Measurements from ENCODE around the gene CERS6. TPM values are rescaled to one million over a fixed set of nuclear protein-coding genes. Genes with fewer than 3 reads are reported as not detected.
A peak's percentile ranks its signal among the peaks of the same experiment; 100 is the strongest.

Gene CERS6
- total and polyA plus RNA-seq, 2 of the 8 experiments (the other 6 are each of a cell fraction or from before 2014, with no cell fraction given) = 6.8 to 28.2 TPM

DNA sequence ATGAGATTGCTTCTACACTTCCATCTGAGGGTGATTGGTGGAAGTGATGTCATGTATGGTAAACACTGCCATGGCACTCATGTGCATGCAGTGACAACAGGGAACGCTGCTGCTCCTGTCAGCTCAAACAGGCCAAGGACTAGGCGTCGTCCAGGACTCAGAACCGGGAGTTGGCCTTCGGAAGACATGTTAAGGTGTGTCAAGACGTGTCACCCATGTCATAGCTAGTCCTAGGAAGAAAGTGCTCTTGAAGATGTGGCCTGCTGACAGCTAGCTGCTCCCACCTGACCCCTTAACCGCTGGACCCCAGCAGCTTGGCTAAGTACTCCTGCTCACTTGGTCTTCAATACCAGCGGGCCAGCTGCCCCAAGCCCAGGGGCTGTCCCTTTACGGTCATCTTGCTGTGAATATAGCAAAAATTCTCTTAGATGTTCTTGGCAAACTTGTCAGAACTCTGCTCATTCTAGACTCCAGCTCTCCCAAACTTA, 340.1 kb downstream of the CERS6 start:
- 0 out of 2 replicates have a peak overlapping the region, but pooled peaks have one; percentile 48 for H2BK15ac ChIP-seq (ENCODE audit: low read length)
- peak overlapping the region; percentile 63 for H4K5ac ChIP-seq (ENCODE audit: insufficient read length, low read depth, low read length)
- FAIRE-seq = no peak
- POLR2A ChIA-PET (ENCODE audit: partially characterized antibody) = no interaction called here
- no peaks in the 10 kb centered on the region for H3K79me1 ChIP-seq (ENCODE audit: low read depth, low read length)
- H2BK120ac ChIP-seq (replicated peaks; ENCODE audit: low read depth, low read length) = no peak overlapping the region
- no peak overlapping the region for H3K9ac ChIP-seq (replicated peaks in 1 of 4; ENCODE audit: extremely low read depth in 1 of 4, low read depth in 3 of 4, low read length in 3 of 4)
- no peak overlapping the region for H2AFZ ChIP-seq (ENCODE audit: low read length)
- H3K56ac ChIP-seq (replicated peaks; ENCODE audit: insufficient read length, low read depth, low read length) = no peak overlapping the region
- WGBS, 2 experiments (ENCODE audit: extremely low coverage in 1 of 2, insufficient coverage in 1 of 2, insufficient read length in 1 of 2, insufficient replicate concordance in 2 of 2, low coverage in 1 of 2, low lambda C conversion rate in 2 of 2, missing lambda C conversion rate in 1 of 2) = 89% methylated on average over 9 of the region's 9 CpGs; no CpG with 5 or more reads in 1 of the 2 experiments
- no peak overlapping the region for H3K27ac ChIP-seq (ENCODE audit: low read depth, low read length)
- no peak overlapping the region for H2BK20ac ChIP-seq (ENCODE audit: low read length)
- peak overlapping the region; percentile 54 for H4K91ac ChIP-seq (replicated peaks; ENCODE audit: insufficient read length, low read length)
- no peaks in the 10 kb centered on the region for H3K79me2 ChIP-seq (ENCODE audit: control insufficient read depth in 1 of 2, insufficient read depth in 2 of 2, low read length in 2 of 2)
- 0 out of 2 replicates have a peak overlapping the region, but pooled peaks have one; percentile 18 for H2BK12ac ChIP-seq (ENCODE audit: low read depth, low read length)
- DNase-seq (ENCODE audit: low read depth in 1 of 2, low spot score in 2 of 2) = no peak
- H2BK5ac ChIP-seq (ENCODE audit: low read depth, low read length) = no peak overlapping the region
- H4K8ac ChIP-seq (ENCODE audit: extremely low read depth, insufficient read depth, low read length) = no peak overlapping the region
- no peaks in the 10 kb centered on the region for H3K36me3 ChIP-seq (ENCODE audit: control insufficient read depth in 2 of 4, insufficient read depth in 4 of 4, low read length in 3 of 4)
- no peaks in the 10 kb centered on the region for H3K23me2 ChIP-seq (ENCODE audit: low read depth, low read length)
- no peaks in the 10 kb centered on the region for H4K20me1 ChIP-seq (replicated peaks in 1 of 2; ENCODE audit: control insufficient read depth in 1 of 2, insufficient read depth in 2 of 2, low read length in 2 of 2)
- no peak overlapping the region for H3K14ac ChIP-seq (ENCODE audit: insufficient read length)
- CTCF ChIA-PET (ENCODE audit: partially characterized antibody) = interaction anchor here (0.8 to 3.3 kb wide), 3 partner anchors 20 to 451 kb away, joined by 3 to 14 read pairs (median 3); no protein-coding TSS in a partner anchor
- no peak overlapping the region for H3K23ac ChIP-seq (ENCODE audit: insufficient read length)
- no peaks in the 10 kb centered on the region for H3K27me3 ChIP-seq (replicated peaks in 1 of 4; ENCODE audit: control insufficient read depth in 3 of 4, extremely low read depth in 1 of 4, insufficient read depth in 3 of 4, low read length in 3 of 4)
- H3K4ac ChIP-seq (replicated peaks; ENCODE audit: insufficient read length, low read depth, low read length) = no peak overlapping the region
- H3K4me2 ChIP-seq (ENCODE audit: insufficient read depth in 1 of 2, low read depth in 2 of 2, low read length in 2 of 2) = no peak overlapping the region
- H3K18ac ChIP-seq (ENCODE audit: extremely low read depth, low read length) = no peak overlapping the region
- H3K9me3 ChIP-seq (ENCODE audit: insufficient read depth in 2 of 2, low read depth in 1 of 2, low read length in 1 of 2) = no peaks in the 10 kb centered on the region
- H3K4me3 ChIP-seq (ENCODE audit: extremely low read depth in 1 of 4, insufficient read depth in 2 of 4, low read depth in 3 of 4, low read length in 4 of 4) = no peak overlapping the region
- H3K4me1 ChIP-seq (replicated peaks in 1 of 4; ENCODE audit: control insufficient read depth in 3 of 4, insufficient read depth in 4 of 4, low read length in 3 of 4) = peaks cover 4 to 14% (median 10%) of the 10 kb centered on the region in 4 experiments; a peak in 5 of 7 replicates
- no peak overlapping the region for H2AK5ac ChIP-seq (ENCODE audit: low read depth, low read length)
- TF ChIP-seq TAF7 (optimal IDR thresholded peaks at IDR 0.05; ENCODE audit: borderline replicate concordance, low read depth, low read length) (no peak), SP2 (IDR thresholded peaks at IDR 0.05; ENCODE audit: low read length) (no peak), CBX5 (IDR thresholded peaks at IDR 0.05; ENCODE audit: low read depth, low read length) (no peak), KDM4A (IDR thresholded peaks at IDR 0.05; ENCODE audit: low read depth, low read length, severe bottlenecking) (no peak), CHD1 (IDR thresholded peaks at IDR 0.05; ENCODE audit: low read depth, low read length) (no peak), YY1 (IDR thresholded peaks at IDR 0.05; ENCODE audit: low read depth, low read length) (no peak), TEAD4 (IDR thresholded peaks at IDR 0.05; ENCODE audit: low read depth, low read length) (no peak), BRCA1 (IDR thresholded peaks at IDR 0.05; ENCODE audit: low read depth, low read length) (no peak), CEBPB (IDR thresholded peaks at IDR 0.05; ENCODE audit: low read depth, low read length) (no peak), TCF12 (IDR thresholded peaks at IDR 0.05; ENCODE audit: low read depth, low read length) (no peak), CHD2 (IDR thresholded peaks at IDR 0.05; ENCODE audit: low read length) (no peak)
- TF ChIP-seq, protein P1, sequence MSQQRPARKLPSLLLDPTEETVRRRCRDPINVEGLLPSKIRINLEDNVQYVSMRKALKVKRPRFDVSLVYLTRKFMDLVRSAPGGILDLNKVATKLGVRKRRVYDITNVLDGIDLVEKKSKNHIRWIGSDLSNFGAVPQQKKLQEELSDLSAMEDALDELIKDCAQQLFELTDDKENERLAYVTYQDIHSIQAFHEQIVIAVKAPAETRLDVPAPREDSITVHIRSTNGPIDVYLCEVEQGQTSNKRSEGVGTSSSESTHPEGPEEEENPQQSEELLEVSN (IDR thresholded peaks at IDR 0.05) = no peak
- TF ChIP-seq, protein P2, sequence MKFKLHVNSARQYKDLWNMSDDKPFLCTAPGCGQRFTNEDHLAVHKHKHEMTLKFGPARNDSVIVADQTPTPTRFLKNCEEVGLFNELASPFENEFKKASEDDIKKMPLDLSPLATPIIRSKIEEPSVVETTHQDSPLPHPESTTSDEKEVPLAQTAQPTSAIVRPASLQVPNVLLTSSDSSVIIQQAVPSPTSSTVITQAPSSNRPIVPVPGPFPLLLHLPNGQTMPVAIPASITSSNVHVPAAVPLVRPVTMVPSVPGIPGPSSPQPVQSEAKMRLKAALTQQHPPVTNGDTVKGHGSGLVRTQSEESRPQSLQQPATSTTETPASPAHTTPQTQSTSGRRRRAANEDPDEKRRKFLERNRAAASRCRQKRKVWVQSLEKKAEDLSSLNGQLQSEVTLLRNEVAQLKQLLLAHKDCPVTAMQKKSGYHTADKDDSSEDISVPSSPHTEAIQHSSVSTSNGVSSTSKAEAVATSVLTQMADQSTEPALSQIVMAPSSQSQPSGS (IDR thresholded peaks at IDR 0.05; ENCODE audit: low read length) = no peak
